Ascending aorta (tissue), 2 donors: ENCODE results near the gene CCBE1. TPM values are rescaled to one million over a fixed set of nuclear protein-coding genes. Genes with fewer than 3 reads are reported as not detected.

Source experiments
- DNase-seq, 2 donors: peaks; one replicate each; pipeline ENCODE4 v3.0.0-alpha.2; 2019; ENCODE audit warnings: low spot score in 2 of 2
- H3K27ac ChIP-seq, 2 donors: fragments of 200-600 bp; sonication (generic); one replicate each; pipeline ENCODE4 v1.5.1; 2016 to 2017; ENCODE audit warnings: mild to moderate bottlenecking in 1 of 2
- H3K27me3 ChIP-seq: fragments of 200-600 bp; sonication (generic); one replicate; pipeline ENCODE4 v1.5.1; 2017
- H3K36me3 ChIP-seq, 2 donors: fragments of 200-600 bp; sonication (generic); one replicate each; pipeline ENCODE4 v1.5.1; 2016
- H3K4me1 ChIP-seq, 2 donors: fragments of 200-600 bp; sonication (generic); one replicate each; pipeline ENCODE4 v1.5.1; 2016 to 2017; ENCODE audit warnings: mild to moderate bottlenecking in 1 of 2
- H3K4me3 ChIP-seq, 2 donors: fragments of 200-600 bp; sonication (generic); one replicate each; pipeline ENCODE4 v1.5.1; 2016 to 2017; ENCODE audit warnings: mild to moderate bottlenecking in 1 of 2
- H3K9me3 ChIP-seq, 2 donors: fragments of 200-600 bp; sonication (generic); one replicate each; pipeline ENCODE4 v1.5.1; 2016
- CTCF ChIP-seq, 3 experiments: fragments of 200-600 bp in 2 of 3; fragments of 450-650 bp in 1 of 3; sonication (generic) in 2 of 3; IDR thresholded peaks; one replicate each; pipeline ENCODE4 v1.5.1; 2016 to 2019; ENCODE audit warnings: antibody characterized with exemption in 3 of 3, mild to moderate bottlenecking in 1 of 3, moderate library complexity in 1 of 3
- intact Hi-C: fragments of 100-400 bp; cut with DNase I; formaldehyde crosslinking; loops from one replicate; pipeline ENCODE4 v1.15.1; 2023
- total RNA-seq: library from RNA; depleted of rRNA; stranded (reverse); fragments of >200 nt; gene quantifications from one replicate; pipeline ENCODE4 v1.1.0, GENCODE V29; 2016

CCBE1 gene
- total RNA-seq, 1 donor from 2014 or later = 0.32 TPM

- Histone ChIP-seq H3K36me3 (no peaks in the 10 kb centered on the region), H3K9me3 (no peaks in the 10 kb centered on the region), H3K4me3 (no peak overlapping the region), H3K27ac (no peak overlapping the region), H3K27me3 (no peaks in the 10 kb centered on the region), H3K4me1 (no peaks in the 10 kb centered on the region)
- TF ChIP-seq CTCF (IDR thresholded peaks at IDR 0.05) = no peak
- no peak for DNase-seq
- intact Hi-C loops = no loop called here
Measured at GRCh38 chr18:59577386-59577655, 119.9 kb downstream of the CCBE1 start.

- H3K9me3 ChIP-seq = no peaks in the 10 kb centered on the region
- H3K27ac ChIP-seq = no peak overlapping the region
- H3K36me3 ChIP-seq = no peaks in the 10 kb centered on the region
- no peaks in the 10 kb centered on the region for H3K4me1 ChIP-seq
- intact Hi-C loops = no loop called here
- no peak overlapping the region for H3K4me3 ChIP-seq
- no peak for DNase-seq
- no peaks in the 10 kb centered on the region for H3K27me3 ChIP-seq
- TF ChIP-seq CTCF (IDR thresholded peaks at IDR 0.05) = no peak
Measured at GRCh38 chr18:59576541-59577385, 120.5 kb downstream of the CCBE1 start.

- intact Hi-C loops = no loop called here
- H3K36me3 ChIP-seq = no peaks in the 10 kb centered on the region
- no peak overlapping the region for H3K4me3 ChIP-seq
- no peak overlapping the region for H3K27ac ChIP-seq
- no peaks in the 10 kb centered on the region for H3K9me3 ChIP-seq
- no peak for DNase-seq
- H3K4me1 ChIP-seq = no peaks in the 10 kb centered on the region
- no peak for TF ChIP-seq CTCF (IDR thresholded peaks at IDR 0.05)
- no peaks in the 10 kb centered on the region for H3K27me3 ChIP-seq
Measured at GRCh38 chr18:59575995-59576394, 121.2 kb downstream of the CCBE1 start.

- H3K36me3 ChIP-seq = no peaks in the 10 kb centered on the region
- intact Hi-C loops = no loop called here
- H3K27me3 ChIP-seq = no peaks in the 10 kb centered on the region
- H3K4me1 ChIP-seq = no peaks in the 10 kb centered on the region
- no peak for TF ChIP-seq CTCF (IDR thresholded peaks at IDR 0.05)
- no peak for DNase-seq
- H3K4me3 ChIP-seq = no peak overlapping the region
- H3K9me3 ChIP-seq = no peaks in the 10 kb centered on the region
- H3K27ac ChIP-seq = no peak overlapping the region
Measured at GRCh38 chr18:59573962-59574361, 123.3 kb downstream of the CCBE1 start.

- Histone ChIP-seq H3K4me3 (no peak overlapping the region), H3K27me3 (no peaks in the 10 kb centered on the region), H3K4me1 (no peaks in the 10 kb centered on the region), H3K27ac (no peak overlapping the region), H3K9me3 (no peaks in the 10 kb centered on the region), H3K36me3 (no peaks in the 10 kb centered on the region)
- intact Hi-C loops = no loop called here
- no peak for DNase-seq
- no peak for TF ChIP-seq CTCF (IDR thresholded peaks at IDR 0.05)
Measured at GRCh38 chr18:59571902-59572301, 125.3 kb downstream of the CCBE1 start.

- no peaks in the 10 kb centered on the region for H3K4me1 ChIP-seq
- no peak for DNase-seq
- H3K4me3 ChIP-seq = no peak overlapping the region
- TF ChIP-seq CTCF (IDR thresholded peaks at IDR 0.05) = no peak
- no peaks in the 10 kb centered on the region for H3K36me3 ChIP-seq
- no peaks in the 10 kb centered on the region for H3K27me3 ChIP-seq
- intact Hi-C loops = no loop called here
- no peaks in the 10 kb centered on the region for H3K9me3 ChIP-seq
- H3K27ac ChIP-seq = no peak overlapping the region
Measured at GRCh38 chr18:59570796-59571195, 126.4 kb downstream of the CCBE1 start.
